Measurements from ENCODE around the gene AHDC1. TPM values are rescaled to one million over a fixed set of nuclear protein-coding genes. Genes with fewer than 3 reads are reported as not detected.

The AHDC1 gene
- total RNA-seq, 1 donor from 2014 or later: 40.1 TPM

DNA sequence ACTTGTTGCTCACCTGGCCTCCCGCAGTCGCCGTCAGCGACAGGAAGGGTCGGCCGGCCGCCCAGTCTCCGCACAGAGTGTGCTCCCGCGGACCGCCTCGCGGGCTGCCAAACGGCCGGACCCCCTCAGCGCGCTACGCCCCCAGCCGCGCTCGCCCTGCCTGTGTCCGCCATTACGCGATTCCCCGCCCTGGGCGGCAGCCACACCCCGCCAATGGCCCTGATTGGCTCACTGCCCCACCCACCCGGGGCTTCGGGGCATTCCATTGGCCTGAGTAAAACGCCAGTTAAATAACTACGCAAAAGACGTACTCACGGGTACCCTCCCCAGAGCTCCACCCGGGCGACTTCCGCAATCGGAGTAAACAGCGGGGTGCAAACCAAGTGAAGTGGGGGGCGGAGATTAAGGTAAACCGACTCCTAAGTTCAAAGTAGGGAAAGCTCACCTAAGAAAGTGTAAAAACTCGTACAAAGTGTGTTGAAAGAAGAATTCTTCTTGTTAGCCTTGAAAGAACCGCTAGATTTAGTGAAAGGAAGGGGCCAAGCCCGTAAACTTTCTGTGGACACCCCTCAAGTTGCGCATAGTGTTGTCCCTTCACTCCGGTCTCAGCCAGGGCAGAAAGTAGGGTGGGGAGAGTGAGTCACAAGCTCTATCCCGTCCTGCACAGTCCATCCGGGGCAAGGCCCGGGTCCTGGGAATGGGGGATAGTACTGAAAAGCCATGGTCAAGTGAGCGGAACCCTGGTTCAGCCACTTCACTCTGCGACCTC is 113.8 kb downstream of the AHDC1 start, which contains the start of gene WASF2:
Gene WASF2 (minus strand): TSS at position 195 of the 769 bp plus-strand sequence. CDS start 61,277 bp downstream, outside the sequence.
- TF ChIP-seq, protein P1, sequence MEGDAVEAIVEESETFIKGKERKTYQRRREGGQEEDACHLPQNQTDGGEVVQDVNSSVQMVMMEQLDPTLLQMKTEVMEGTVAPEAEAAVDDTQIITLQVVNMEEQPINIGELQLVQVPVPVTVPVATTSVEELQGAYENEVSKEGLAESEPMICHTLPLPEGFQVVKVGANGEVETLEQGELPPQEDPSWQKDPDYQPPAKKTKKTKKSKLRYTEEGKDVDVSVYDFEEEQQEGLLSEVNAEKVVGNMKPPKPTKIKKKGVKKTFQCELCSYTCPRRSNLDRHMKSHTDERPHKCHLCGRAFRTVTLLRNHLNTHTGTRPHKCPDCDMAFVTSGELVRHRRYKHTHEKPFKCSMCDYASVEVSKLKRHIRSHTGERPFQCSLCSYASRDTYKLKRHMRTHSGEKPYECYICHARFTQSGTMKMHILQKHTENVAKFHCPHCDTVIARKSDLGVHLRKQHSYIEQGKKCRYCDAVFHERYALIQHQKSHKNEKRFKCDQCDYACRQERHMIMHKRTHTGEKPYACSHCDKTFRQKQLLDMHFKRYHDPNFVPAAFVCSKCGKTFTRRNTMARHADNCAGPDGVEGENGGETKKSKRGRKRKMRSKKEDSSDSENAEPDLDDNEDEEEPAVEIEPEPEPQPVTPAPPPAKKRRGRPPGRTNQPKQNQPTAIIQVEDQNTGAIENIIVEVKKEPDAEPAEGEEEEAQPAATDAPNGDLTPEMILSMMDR (IDR thresholded peaks at IDR 0.05; ENCODE audit: borderline replicate concordance): no peak

DNA sequence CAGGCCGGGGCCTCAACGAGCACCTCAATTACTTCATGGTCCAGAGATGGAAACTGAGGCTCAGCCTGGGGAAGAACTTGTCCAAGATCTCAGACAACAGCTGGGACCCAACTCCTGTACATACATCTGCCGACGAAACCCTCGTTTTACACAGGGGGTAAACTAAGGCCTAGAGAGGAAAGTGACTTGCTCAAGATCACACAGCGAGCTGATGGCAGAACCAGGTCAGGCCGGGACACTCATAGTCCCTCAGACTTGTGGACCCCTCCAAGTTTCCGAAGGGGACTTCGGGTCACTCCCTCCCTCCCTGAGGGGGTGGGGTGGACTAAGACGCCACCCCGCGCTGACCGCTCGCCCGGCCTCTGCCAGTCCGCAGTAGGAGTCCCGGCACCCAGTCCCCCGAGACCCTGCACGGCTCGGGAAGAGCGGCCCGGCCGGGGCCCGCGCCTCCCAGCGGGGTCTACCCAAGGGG is 114.4 kb downstream of the AHDC1 start:
- Histone ChIP-seq H3K27ac (replicated peaks) (peak overlapping the region; percentile 99), H3K36me3 (no peaks in the 10 kb centered on the region), H3K4me3 (peak overlapping the region; percentile 89), H3K9me3 (replicated peaks) (no peaks in the 10 kb centered on the region), H3K27me3 (ENCODE audit: low read depth) (no peaks in the 10 kb centered on the region), H3K4me1 (peaks cover 77% of the 10 kb centered on the region)
- DNase-seq: peak; percentile 33
- intact Hi-C loops (cut with micrococcal nuclease): loop anchor here (10.0 kb wide), 1 partner anchor 55 kb away; no protein-coding TSS in a partner anchor
- TF ChIP-seq, protein P1 (IDR thresholded peaks at IDR 0.05; ENCODE audit: borderline replicate concordance): no peak

More for the DNA sequence above, 113.8 kb downstream of the AHDC1 start, which contains the start of gene WASF2:
- Histone ChIP-seq H3K27me3 (ENCODE audit: low read depth) (no peaks in the 10 kb centered on the region), H3K4me1 (peaks cover 70% of the 10 kb centered on the region), H3K4me3 (peak within 1 kb of the TSS; percentile 89), H3K36me3 (no peaks in the 10 kb centered on the region), H3K9me3 (replicated peaks) (no peaks in the 10 kb centered on the region), H3K27ac (replicated peaks) (peak within 1 kb of the TSS; percentile 99)
- DNase-seq: peak; percentile 97
- intact Hi-C loops (cut with micrococcal nuclease): loop anchor here (10.0 kb wide), 1 partner anchor 55 kb away; no protein-coding TSS in a partner anchor

DNA sequence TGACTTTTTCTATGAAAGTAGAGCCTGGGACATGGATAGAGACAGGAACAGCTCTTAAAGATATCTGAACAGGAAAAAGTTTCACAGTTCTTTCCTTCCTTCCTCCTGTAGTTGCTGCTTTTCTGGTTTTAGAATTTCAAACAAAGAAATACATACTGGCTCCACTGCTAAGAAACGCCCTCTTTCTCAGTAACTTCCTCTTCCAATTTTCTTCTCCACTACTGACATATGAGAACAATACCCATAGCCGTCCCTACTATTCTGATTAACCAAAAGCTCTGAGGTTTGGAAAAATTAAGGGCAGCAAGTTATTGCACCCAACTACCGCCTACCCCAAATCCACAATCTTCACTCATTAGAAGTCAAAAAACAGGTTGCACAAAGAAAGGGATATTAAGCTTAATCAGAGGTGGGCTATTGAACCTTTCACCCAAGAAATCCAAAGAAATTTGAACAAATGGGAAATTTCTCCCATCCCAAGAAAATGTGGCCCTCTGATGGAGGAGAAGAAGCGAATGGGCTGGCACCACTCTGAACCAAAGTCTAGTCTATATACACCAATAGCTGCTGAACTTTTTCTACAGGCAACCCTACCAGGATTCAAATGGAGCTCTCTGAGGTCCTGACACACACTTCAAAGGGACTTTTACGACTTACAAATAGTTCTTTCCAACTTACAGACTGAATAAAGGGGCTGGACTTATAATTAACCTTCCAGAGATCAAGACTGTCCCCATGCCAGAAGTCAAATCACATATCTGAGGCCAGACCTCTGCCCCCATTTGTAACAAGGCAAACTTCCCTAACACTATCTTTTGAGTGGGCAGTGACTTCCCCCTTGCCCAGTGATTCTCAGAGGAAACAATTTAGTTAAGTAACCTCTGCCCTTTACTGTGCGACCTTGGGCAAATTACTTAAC is 115.7 kb downstream of the AHDC1 start:
- H3K27me3 ChIP-seq (ENCODE audit: low read depth): no peaks in the 10 kb centered on the region
- DNase-seq: no peak
- peak overlapping the region; percentile 89 for H3K4me3 ChIP-seq
- intact Hi-C loops (cut with micrococcal nuclease): loop anchor here (10.0 kb wide), 1 partner anchor 53 kb away; no protein-coding TSS in a partner anchor
- TF ChIP-seq, protein P1 (IDR thresholded peaks at IDR 0.05; ENCODE audit: borderline replicate concordance): no peak
- H3K36me3 ChIP-seq: no peaks in the 10 kb centered on the region
- H3K9me3 ChIP-seq (replicated peaks): no peaks in the 10 kb centered on the region
- H3K27ac ChIP-seq (replicated peaks): peak overlapping the region; percentile 99
- H3K4me1 ChIP-seq: peaks cover 87% of the 10 kb centered on the region

DNA sequence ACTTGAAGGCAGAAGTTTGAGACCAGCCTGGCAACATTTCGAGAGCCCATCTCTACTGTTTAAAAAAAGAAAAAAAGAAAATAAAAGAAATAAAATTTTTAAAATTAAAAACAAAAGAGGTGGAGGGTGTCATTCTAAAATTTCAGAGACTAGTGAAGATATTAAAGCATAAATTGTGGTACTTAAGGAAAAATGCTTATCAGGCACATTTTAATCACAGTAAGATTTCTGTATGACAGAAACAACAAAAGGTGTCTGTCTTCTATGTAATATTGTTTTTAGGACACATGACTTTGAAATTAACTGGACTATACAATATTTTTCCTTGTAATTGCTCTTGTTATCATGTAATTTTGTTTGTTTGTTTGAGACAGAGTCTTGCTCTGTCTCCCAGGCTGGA is 118.6 kb downstream of the AHDC1 start:
- H3K9me3 ChIP-seq (replicated peaks): no peaks in the 10 kb centered on the region
- no peak overlapping the region for H3K27ac ChIP-seq (replicated peaks)
- peaks cover 88% of the 10 kb centered on the region for H3K4me1 ChIP-seq
- no peak overlapping the region for H3K4me3 ChIP-seq
- H3K36me3 ChIP-seq: no peaks in the 10 kb centered on the region
- DNase-seq: no peak
- TF ChIP-seq, protein P1 (IDR thresholded peaks at IDR 0.05; ENCODE audit: borderline replicate concordance): no peak
- intact Hi-C loops (cut with micrococcal nuclease): loop anchor here (10.0 kb wide), 1 partner anchor 51 kb away; no protein-coding TSS in a partner anchor
- no peaks in the 10 kb centered on the region for H3K27me3 ChIP-seq (ENCODE audit: low read depth)

Other genes starting within 250 kb of the AHDC1 start
- gene MAP3K6, start 237.2 kb downstream of the AHDC1 start, total RNA-seq: 45.2 TPM
- gene FCN3, start 229.3 kb downstream of the AHDC1 start, total RNA-seq: 27.3 TPM
- not detected for gene CD164L2, start 220.8 kb downstream of the AHDC1 start, total RNA-seq
- gene GPR3, start 211.5 kb downstream of the AHDC1 start, total RNA-seq: 0.16 TPM
- 51.2 TPM for gene WASF2, start 114.0 kb downstream of the AHDC1 start, total RNA-seq
- gene FGR, start 31.0 kb upstream of the AHDC1 start, total RNA-seq: 3.5 TPM
- 39.2 TPM for gene IFI6, start 68.0 kb upstream of the AHDC1 start, total RNA-seq
- gene FAM76A, start 121.8 kb upstream of the AHDC1 start, total RNA-seq: 9.9 TPM
- 22.0 TPM for gene STX12, start 169.1 kb upstream of the AHDC1 start, total RNA-seq
- gene PPP1R8, start 226.6 kb upstream of the AHDC1 start, total RNA-seq: 24.0 TPM

Measured in left ventricle myocardium inferior (tissue), 1 donor.